GM19468 (cell line): ENCODE results near the gene ZDHHC9.
A peak's percentile ranks its signal among the peaks of the same experiment; 100 is the strongest.
"Not testable (repeated sequence)": the region's sequence is repeated elsewhere in the genome, so short reads cannot be mapped to it uniquely, and the experiment has no call there.

Experiments
- ATAC-seq: cut with Tn5 transposase; IDR thresholded peaks from one replicate; pipeline ENCODE4 v1.9.1; 2021; ENCODE audit warnings: mild to moderate bottlenecking, moderate library complexity, moderate number of reproducible peaks; ENCODE audit not compliant: unreplicated experiment; ENCODE audit errors: extremely low read depth

ZDHHC9 gene

GRCh38 chrX:129843459-129844306 is at the start of gene ZDHHC9:
TSS of gene ZDHHC9 (minus strand) at chrX:129843886. CDS start at chrX:129841945, 1,941 bp downstream.
- peak; percentile 79 for ATAC-seq

GRCh38 chrX:129877401-129877800 is 33.7 kb upstream of the ZDHHC9 start:
- no peak for ATAC-seq

- no peak for ATAC-seq
Observed at GRCh38 chrX:129876771-129877305, 33.2 kb upstream of the ZDHHC9 start.

GRCh38 chrX:129875669-129876068 is 32.0 kb upstream of the ZDHHC9 start:
- ATAC-seq, result no peak

GRCh38 chrX:129872524-129872923 is 28.8 kb upstream of the ZDHHC9 start:
- ATAC-seq, result no peak

GRCh38 chrX:129866321-129866720 is 22.6 kb upstream of the ZDHHC9 start:
- ATAC-seq, result not testable (repeated sequence)

- not testable (repeated sequence) for ATAC-seq
Observed at GRCh38 chrX:129859134-129859533, 15.4 kb upstream of the ZDHHC9 start.

- not testable (repeated sequence) for ATAC-seq
Observed at GRCh38 chrX:129851825-129852224, 8.1 kb upstream of the ZDHHC9 start.

- ATAC-seq, result no peak
Observed at GRCh38 chrX:129846716-129847115, 3.0 kb upstream of the ZDHHC9 start.

GRCh38 chrX:129845616-129846190 is 2.0 kb upstream of the ZDHHC9 start:
- no peak for ATAC-seq

GRCh38 chrX:129843209-129843458 is 552 bp downstream of the ZDHHC9 start:
- ATAC-seq, result no peak

GRCh38 chrX:129842510-129843208 is 1.0 kb downstream of the ZDHHC9 start:
- ATAC-seq, result no peak

- no peak for ATAC-seq
Observed at GRCh38 chrX:129840344-129840743, 3.3 kb downstream of the ZDHHC9 start.

GRCh38 chrX:129836827-129837226 is 6.9 kb downstream of the ZDHHC9 start:
- ATAC-seq, result no peak

- no peak for ATAC-seq
Observed at GRCh38 chrX:129833153-129833990, 10.3 kb downstream of the ZDHHC9 start.

GRCh38 chrX:129831091-129831885 is 12.4 kb downstream of the ZDHHC9 start:
- no peak for ATAC-seq

GRCh38 chrX:129830494-129830893 is 13.2 kb downstream of the ZDHHC9 start:
- no peak for ATAC-seq

- no peak for ATAC-seq
Observed at GRCh38 chrX:129825746-129826505, 17.8 kb downstream of the ZDHHC9 start.

GRCh38 chrX:129824620-129825019 is 19.1 kb downstream of the ZDHHC9 start:
- ATAC-seq, result no peak
